ENCODE results near the gene HOXC11. TPM values are rescaled to one million over a fixed set of nuclear protein-coding genes. Genes with fewer than 3 reads are reported as not detected.

HOXC11 gene
- not detected for total RNA-seq

DNA sequence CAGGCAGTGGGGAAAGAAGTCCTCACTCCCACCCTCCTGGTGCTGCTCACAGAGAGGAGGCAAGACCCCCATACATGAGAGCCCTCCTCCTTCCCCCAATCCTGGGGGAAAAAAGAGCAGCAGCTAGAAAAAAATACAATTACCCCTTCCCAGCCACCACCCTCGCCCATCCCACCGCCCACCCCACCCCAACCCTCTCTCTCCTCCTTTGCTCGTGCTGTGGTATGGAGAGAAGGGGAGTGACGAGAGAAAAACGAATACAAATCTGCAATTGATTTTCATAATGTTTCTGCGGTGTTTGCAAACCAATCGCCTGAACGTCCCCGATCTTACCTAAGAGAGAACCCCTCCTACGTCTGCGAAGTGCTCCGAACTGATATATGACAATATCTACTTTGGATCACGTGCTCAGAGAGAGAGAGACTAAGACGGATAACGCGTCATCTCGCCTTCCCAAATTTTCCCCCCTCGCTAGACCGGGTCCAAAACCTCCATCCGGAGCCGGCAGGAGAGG is at the start of gene HOXC11:
TSS of gene HOXC11 (plus strand) at position 405 of the 514 bp plus-strand sequence. CDS start 116 bp downstream, outside the sequence.
- Histone ChIP-seq H3K4me1 (peaks cover 0 to 29% of the 10 kb centered on the region in 2 donors), H3K36me3 (no peaks in the 10 kb centered on the region), H3K4me3 (peak within 1 kb of the TSS in 1 of 2 donors; percentile 32), H3K27me3 (peaks cover 66 to 91% of the 10 kb centered on the region in 2 donors), H3K9me3 (no peaks in the 10 kb centered on the region), H3K27ac (no peak within 1 kb of the TSS)
- DNase-seq (ENCODE audit: low spot score) = no peak
- TF ChIP-seq, protein P1, sequence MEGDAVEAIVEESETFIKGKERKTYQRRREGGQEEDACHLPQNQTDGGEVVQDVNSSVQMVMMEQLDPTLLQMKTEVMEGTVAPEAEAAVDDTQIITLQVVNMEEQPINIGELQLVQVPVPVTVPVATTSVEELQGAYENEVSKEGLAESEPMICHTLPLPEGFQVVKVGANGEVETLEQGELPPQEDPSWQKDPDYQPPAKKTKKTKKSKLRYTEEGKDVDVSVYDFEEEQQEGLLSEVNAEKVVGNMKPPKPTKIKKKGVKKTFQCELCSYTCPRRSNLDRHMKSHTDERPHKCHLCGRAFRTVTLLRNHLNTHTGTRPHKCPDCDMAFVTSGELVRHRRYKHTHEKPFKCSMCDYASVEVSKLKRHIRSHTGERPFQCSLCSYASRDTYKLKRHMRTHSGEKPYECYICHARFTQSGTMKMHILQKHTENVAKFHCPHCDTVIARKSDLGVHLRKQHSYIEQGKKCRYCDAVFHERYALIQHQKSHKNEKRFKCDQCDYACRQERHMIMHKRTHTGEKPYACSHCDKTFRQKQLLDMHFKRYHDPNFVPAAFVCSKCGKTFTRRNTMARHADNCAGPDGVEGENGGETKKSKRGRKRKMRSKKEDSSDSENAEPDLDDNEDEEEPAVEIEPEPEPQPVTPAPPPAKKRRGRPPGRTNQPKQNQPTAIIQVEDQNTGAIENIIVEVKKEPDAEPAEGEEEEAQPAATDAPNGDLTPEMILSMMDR (IDR thresholded peaks at IDR 0.05) = no peak

DNA sequence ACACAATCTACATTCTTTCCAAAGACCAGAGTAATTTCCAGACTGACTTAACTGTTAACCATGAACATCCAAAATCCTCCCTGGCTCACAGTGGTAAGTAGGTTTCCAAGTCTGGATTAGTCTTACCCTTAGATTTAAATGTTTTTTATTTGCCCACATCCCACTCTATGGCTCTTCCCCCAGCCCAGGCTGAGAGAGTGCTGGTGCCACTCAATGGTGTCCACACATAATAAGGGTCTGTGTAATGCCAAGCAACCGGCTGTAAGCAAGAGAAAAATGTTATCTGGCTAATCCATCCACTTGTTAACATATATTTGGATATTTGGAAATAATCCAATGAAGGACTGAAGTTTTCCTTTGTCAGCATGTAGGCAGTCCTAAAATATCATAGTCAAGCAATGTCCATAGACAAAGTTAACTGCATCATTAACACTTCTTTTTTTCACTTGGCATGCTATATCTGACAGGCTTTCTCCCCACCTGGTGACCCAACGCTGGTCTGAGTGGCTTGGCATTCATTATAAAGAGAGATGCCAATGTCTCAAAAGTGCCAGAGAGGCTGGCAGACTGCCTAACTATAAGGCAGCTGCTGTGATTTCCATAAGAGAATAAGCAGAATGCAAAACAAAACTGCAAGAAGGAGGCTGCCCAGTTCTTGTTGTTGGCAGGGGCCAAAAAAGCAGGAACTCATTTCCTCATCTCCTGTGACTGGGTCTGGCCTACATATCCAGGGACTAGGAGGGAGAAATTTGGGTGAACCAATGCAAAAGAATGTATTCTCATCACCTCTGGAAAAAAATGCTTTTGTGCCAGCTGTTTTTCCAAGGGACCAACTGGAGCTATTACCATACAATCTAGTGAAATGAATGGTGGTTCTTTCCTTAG is 48.2 kb upstream of the HOXC11 start:
- Histone ChIP-seq H3K9me3 (no peaks in the 10 kb centered on the region), H3K27me3 (peaks cover 16 to 35% of the 10 kb centered on the region in 2 donors), H3K4me1 (no peaks in the 10 kb centered on the region), H3K4me3 (no peak overlapping the region), H3K27ac (no peak overlapping the region), H3K36me3 (no peaks in the 10 kb centered on the region)
- TF ChIP-seq, protein P1 (IDR thresholded peaks at IDR 0.05) = no peak
- no peak for DNase-seq (ENCODE audit: low spot score)

DNA sequence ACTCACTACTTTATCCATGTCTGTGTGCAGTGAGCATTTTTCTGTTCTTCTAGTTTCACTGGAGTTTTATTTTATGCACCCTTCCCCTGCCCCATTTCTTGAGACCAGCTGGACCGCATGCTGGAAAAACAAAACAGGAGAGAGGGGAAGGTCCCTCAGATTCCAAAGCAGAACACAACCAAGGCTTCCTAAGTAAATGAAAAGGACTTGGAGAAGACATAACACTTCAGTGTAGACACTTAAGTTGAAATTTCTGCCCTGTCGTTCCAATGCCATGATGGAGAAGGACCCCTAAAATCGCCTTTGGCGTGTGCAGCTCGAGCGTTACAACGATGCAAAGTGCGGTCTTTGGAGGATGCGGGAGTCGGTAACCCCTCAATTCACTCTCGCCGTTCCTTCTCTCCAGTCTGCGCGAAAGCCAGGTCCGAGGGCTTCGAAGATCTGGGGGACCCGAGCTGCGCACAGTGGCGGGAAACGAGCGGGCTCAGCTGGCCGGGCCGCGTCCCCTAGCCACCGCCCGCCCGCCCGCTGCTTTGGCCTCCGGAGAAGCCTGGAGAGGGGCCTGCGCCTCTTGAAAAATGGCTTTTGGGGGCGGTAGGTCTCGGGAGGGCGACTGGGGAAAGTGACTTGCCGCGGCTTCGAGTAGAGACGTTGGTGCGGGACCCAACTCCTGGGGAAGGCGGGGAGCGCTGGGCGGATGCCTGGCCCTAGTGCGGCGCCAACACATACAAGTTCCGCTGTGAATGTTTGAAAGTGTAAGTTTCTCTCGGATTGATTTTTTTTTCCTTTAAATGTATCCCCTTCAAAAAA is 45.5 kb upstream of the HOXC11 start:
- DNase-seq (ENCODE audit: low spot score) = no peak
- no peaks in the 10 kb centered on the region for H3K4me1 ChIP-seq
- H3K4me3 ChIP-seq = no peak overlapping the region
- no peak overlapping the region for H3K27ac ChIP-seq
- TF ChIP-seq, protein P1 (IDR thresholded peaks at IDR 0.05) = no peak
- no peaks in the 10 kb centered on the region for H3K36me3 ChIP-seq
- H3K9me3 ChIP-seq = no peaks in the 10 kb centered on the region
- H3K27me3 ChIP-seq = peaks cover 30 to 50% of the 10 kb centered on the region in 2 donors

DNA sequence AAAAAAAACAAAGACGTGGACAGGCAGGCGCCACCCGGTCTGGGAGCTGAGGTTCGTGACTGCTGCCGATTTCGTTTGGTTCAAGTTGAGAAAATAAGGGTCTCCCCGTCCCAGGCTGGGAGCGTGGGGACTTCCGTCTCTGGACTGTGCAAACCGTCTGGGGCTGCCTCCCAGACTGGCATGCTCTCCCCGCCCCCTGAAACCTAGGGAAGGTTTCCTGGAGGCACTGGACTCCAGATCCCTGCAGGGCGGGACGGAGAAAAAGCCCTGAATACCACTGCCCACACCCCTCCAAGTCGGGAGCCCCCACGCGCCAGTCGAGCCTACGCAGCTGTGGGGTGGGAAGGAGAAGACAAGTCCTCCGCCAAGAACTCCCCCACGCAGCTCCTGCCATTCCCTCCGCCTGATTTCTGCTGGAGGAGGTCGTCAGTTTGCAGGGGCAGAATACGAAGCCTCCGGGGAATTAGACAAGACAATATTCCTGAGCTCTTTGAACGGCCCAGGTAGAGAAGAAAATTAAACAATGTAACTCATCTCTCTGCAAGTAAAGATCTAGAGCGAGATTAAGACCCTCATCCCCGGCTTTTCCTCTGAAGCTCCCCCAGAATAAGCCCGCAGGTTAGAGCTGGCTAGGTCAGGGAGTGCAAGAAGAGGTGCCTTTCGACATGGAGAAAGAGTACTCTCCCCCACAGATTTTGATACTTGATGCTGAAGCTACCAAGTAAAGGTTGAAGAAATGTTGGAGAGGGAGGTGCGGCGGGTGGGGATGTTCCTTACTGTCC is 44.7 kb upstream of the HOXC11 start:
- DNase-seq (ENCODE audit: low spot score) = no peak
- Histone ChIP-seq H3K27ac (no peak overlapping the region), H3K4me3 (no peak overlapping the region), H3K27me3 (peaks cover 30 to 50% of the 10 kb centered on the region in 2 donors), H3K4me1 (no peaks in the 10 kb centered on the region), H3K36me3 (no peaks in the 10 kb centered on the region), H3K9me3 (no peaks in the 10 kb centered on the region)
- TF ChIP-seq, protein P1 (IDR thresholded peaks at IDR 0.05) = no peak

DNA sequence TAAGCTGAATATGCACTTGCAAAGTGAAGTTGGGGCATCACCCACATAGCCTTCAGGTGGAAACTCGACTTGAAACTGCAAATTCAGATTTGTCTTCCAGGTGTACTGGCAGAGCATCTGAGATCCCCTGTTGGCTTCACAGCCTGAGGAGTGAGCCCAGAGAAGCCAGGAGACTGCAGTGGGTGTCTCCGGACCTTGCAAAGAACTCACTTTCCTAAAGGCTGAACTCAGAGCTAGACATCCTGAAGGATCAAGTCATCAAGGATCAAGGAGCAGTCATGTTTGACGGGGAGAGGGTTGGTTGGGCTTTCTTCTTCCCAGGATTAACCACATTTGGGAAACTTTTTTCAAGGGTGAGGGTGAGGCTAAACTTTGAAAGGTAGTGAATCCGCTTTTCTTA is 43.4 kb upstream of the HOXC11 start:
- Histone ChIP-seq H3K27ac (no peak overlapping the region), H3K4me1 (no peaks in the 10 kb centered on the region), H3K36me3 (no peaks in the 10 kb centered on the region), H3K9me3 (no peaks in the 10 kb centered on the region), H3K27me3 (peaks cover 34 to 55% of the 10 kb centered on the region in 2 donors), H3K4me3 (no peak overlapping the region)
- DNase-seq (ENCODE audit: low spot score) = no peak
- TF ChIP-seq, protein P1 (IDR thresholded peaks at IDR 0.05) = no peak

Data from right atrium auricular region (tissue), 2 donors.